Immature natural killer cell (primary cell): ENCODE data around the gene ADCY4. TPM values are rescaled to one million over a fixed set of nuclear protein-coding genes. Genes with fewer than 3 reads are reported as not detected.
"Not testable (repeated sequence)": the region's sequence is repeated elsewhere in the genome, so short reads cannot be mapped to it uniquely, and the experiment has no call there.

Experiments
- DNase-seq, 3 donors: peaks; one replicate each; pipeline ENCODE4 v3.0.0; 2022; ENCODE audit warnings: mixed read lengths in 1 of 3
- H3K27ac Mint-ChIP-seq, 6 donors: one replicate each; pipeline ENCODE4 v1.8.0; 2020; ENCODE audit warnings: mixed read lengths in 6 of 6, mild to moderate bottlenecking in 5 of 6, inconsistent platforms in 4 of 6, moderate library complexity in 3 of 6
- H3K27me3 Mint-ChIP-seq, 3 donors: one replicate each; pipeline ENCODE4 v1.8.0; 2020 to 2021; ENCODE audit warnings: low read depth in 3 of 3, mild to moderate bottlenecking in 3 of 3, mixed read lengths in 3 of 3, moderate library complexity in 3 of 3, inconsistent platforms in 1 of 3
- H3K36me3 Mint-ChIP-seq, 3 donors: one replicate each; pipeline ENCODE4 v1.8.0; 2020; ENCODE audit warnings: mixed read lengths in 3 of 3, inconsistent platforms in 2 of 3, mild to moderate bottlenecking in 2 of 3
- H3K4me1 Mint-ChIP-seq, 2 donors: one replicate each; pipeline ENCODE4 v1.8.0; 2020; ENCODE audit warnings: inconsistent platforms in 2 of 2, mild to moderate bottlenecking in 2 of 2, mixed read lengths in 2 of 2, moderate library complexity in 1 of 2
- H3K4me3 Mint-ChIP-seq, 5 donors: one replicate each; pipeline ENCODE4 v1.8.0; 2020; ENCODE audit warnings: mild to moderate bottlenecking in 5 of 5, mixed read lengths in 5 of 5, inconsistent platforms in 3 of 5, moderate library complexity in 3 of 5
- H3K9me3 Mint-ChIP-seq, 6 donors: one replicate each; pipeline ENCODE4 v1.8.0; 2020; ENCODE audit warnings: mild to moderate bottlenecking in 6 of 6, mixed read lengths in 6 of 6, inconsistent platforms in 4 of 6, moderate library complexity in 3 of 6
- polyA plus RNA-seq, 3 donors: library from polyadenylated mRNA; unstranded; fragments of 300-500 nt; fragmentation: Illumina TruSeq; gene quantifications; one replicate each; pipeline ENCODE4 v1.2.3, GENCODE V29; 2021

The ADCY4 gene
- polyA plus RNA-seq, 3 donors from 2014 or later = 0.31 to 0.52 TPM; not detected in 1

DNA sequence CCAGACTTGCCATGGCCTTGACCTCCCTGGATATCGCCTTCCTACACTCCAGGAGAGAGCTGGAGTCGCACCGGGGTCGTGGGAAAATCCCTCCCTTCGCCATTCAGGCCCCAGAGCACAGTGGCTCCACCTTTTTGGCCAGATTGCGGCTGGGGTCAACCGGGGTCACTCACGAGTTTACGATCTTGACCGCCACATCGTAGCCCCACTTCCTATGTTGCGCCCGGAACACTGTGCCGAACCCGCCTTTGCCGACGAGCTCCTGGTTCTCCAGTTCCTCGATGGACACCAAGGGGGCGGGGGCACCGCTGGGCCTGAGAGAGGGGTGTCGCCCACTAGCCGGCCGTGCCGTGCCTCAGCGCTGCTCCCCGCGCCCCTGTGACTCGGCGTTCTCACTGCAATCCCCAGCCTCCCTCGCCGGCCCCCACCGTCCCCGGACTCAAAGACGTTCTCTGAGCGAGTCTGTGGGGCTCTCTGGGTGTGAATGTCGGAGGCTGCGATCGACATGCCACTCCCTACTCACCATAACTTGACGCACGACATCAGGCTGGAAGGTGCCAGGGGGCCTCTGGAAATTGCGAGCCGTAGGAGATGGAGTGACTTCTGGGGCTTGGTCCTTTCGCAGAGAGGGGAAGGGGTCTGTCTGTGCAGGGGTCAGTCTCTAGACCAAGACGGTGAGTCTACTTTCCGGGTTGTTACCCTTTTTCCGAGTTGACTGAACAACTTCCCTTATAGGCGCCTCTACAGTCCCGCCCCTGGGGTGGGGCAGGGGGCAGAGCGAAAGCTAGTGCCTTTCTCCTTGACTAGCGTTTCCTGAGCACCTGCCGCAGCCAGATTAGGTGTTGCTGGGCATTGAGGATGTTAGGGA, 4.6 kb upstream of the ADCY4 start, which contains the start of gene RIPK3:
Gene RIPK3 (minus strand): TSS at position 708 of the 868 bp plus-strand sequence. CDS start 165 bp downstream, at position 543.
- peak; percentile 52 to 57 (median 54) for DNase-seq

DNA sequence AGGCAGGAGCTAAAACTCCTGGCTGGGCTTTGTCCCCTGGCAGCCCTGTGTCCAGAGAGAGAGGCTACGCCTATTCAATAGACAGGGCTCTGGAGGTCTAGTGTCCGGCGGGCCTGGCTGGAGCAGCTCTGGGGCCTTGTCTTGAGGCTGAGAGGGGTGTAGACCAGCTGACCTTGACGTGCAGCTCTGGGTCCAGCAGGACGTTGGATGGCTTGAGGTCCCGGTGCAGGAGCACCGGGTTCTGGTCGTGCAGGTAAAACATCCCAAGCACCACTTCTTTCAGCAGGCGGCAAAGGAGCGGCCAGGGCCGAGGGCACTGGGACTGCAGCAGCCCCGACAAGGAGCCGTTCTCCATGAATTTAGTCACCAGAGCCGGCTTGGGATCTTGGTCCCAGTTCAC, 4.0 kb upstream of the ADCY4 start:
- Mint-ChIP-seq H3K9me3 (no peaks in the 10 kb centered on the region), H3K27ac (peak overlapping the region in 3 of 6 donors; percentile 13 to 85 (median 50)), H3K4me1 (peaks cover 40 to 46% of the 10 kb centered on the region in 2 donors), H3K4me3 (peak overlapping the region; percentile 96 to 97 (median 96)), H3K36me3 (peaks cover 11 to 28% (median 15%) of the 10 kb centered on the region in 3 donors), H3K27me3 (peaks cover 7 to 26% (median 8%) of the 10 kb centered on the region in 3 donors)
- DNase-seq = no peak

More for the DNA sequence above, 4.6 kb upstream of the ADCY4 start, which contains the start of gene RIPK3:
- no peaks in the 10 kb centered on the region for H3K9me3 Mint-ChIP-seq
- H3K27me3 Mint-ChIP-seq = peaks cover 4 to 21% (median 4%) of the 10 kb centered on the region in 3 donors
- H3K27ac Mint-ChIP-seq = peak within 1 kb of the TSS; percentile 85 to 97 (median 93)
- H3K4me3 Mint-ChIP-seq = peak within 1 kb of the TSS; percentile 96 to 97 (median 96)
- H3K4me1 Mint-ChIP-seq = peaks cover 35 to 39% of the 10 kb centered on the region in 2 donors
- H3K36me3 Mint-ChIP-seq = peaks cover 11 to 28% (median 15%) of the 10 kb centered on the region in 3 donors

DNA sequence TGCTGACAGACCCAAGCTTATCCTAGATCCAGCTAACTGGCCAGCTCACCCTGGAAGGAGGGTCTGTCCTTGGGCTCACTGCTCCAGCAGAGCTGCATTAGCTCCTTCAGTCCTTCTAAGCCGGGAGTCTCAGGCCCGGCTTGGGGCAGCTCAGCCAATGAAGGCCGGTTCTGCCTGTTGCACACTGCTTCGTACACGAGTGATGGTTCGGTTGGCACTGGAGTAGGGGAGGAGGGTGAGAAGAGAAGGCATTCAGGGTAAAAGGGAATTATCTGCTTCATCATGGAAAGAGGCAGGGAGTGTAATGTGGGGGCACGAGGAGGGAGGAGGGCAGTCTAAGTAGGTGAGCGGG, 2.9 kb upstream of the ADCY4 start:
- Mint-ChIP-seq H3K4me3 (peak overlapping the region in 4 of 5 donors; percentile 33 to 97 (median 96)), H3K36me3 (peaks cover 11 to 28% (median 15%) of the 10 kb centered on the region in 3 donors), H3K9me3 (no peaks in the 10 kb centered on the region), H3K27ac (peak overlapping the region in 1 of 6 donors; percentile 25), H3K4me1 (peaks cover 51 to 56% of the 10 kb centered on the region in 2 donors), H3K27me3 (peaks cover 8 to 27% (median 13%) of the 10 kb centered on the region in 3 donors)
- DNase-seq = no peak

DNA sequence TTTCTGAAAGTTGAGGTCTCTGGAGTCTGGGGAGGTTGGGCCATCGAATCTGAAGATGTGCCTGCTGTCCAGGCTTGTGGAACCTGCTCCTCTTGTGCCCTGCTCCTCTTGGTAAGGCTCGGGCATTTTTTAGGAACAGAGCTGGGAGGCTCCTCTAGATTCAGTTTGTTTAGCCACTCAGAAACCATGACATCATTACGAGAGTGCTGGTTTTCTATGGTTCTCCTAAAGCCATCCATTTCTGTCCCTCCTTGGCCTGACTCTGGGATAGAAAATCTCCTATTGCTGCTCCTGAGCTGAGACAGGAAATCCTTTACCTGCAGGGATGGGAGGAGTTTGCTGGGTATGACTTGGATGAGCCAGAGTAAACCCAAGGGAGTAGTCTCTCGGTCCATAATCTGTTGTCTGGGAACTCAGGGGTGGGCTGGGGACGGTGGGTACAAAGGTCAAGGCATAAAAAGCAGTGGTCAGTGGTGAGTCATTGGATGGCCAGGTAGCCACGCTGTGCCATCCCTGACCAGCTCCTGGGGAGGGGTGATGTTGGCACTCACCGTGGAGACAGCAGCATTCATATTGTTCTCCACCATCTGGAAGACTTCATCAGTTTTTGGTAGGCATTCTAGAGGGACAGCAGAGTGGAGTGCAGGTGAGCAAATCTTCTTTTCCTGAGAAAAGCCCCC, 2.4 kb upstream of the ADCY4 start:
- Mint-ChIP-seq H3K27ac (no peak overlapping the region), H3K4me3 (peak overlapping the region in 2 of 5 donors; percentile 33 to 96), H3K4me1 (peaks cover 56 to 61% of the 10 kb centered on the region in 2 donors), H3K27me3 (peaks cover 12 to 26% (median 14%) of the 10 kb centered on the region in 3 donors), H3K9me3 (no peaks in the 10 kb centered on the region), H3K36me3 (peaks cover 11 to 28% (median 15%) of the 10 kb centered on the region in 3 donors)
- no peak for DNase-seq

DNA sequence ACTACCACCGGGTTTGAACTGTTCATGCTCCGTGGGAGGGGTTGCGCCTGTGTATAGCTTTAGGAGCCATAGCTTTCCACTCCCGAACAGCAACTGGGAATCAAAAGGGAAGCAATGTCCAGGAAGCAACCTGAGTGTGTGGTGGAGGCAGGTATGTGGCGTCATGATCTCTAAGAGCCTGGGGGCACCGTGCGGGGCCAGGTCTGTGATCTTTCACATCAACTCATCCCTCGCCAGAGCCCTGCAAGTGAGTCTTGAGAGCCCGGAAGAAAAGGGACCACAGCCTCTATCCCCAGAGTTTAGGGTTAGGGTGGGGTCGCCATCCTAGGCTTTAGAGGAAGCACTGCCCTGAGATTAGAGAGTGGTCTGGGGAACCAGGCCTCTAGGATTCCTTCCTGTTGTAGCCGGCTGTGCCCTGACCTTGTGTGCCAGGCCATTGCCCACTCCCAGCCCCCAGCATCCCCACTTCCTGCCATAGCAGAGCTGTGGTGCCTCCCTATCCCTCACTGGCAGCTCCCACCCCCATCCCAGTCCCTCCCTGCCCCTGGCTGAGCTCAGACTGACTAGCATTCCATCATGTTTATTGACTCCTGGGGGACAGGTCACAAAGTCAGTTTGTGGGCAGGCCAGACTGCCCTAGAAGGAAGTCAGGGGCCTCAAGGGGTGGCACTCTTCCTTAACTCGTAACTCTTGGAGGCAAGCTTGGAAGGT, 745 bp upstream of the ADCY4 start:
- Mint-ChIP-seq H3K36me3 (peaks cover 11 to 28% (median 15%) of the 10 kb centered on the region in 3 donors), H3K27me3 (peaks cover 22 to 34% (median 22%) of the 10 kb centered on the region in 3 donors), H3K9me3 (no peaks in the 10 kb centered on the region), H3K4me1 (peaks cover 73 to 78% of the 10 kb centered on the region in 2 donors), H3K4me3 (peak overlapping the region; percentile 30 to 69 (median 65)), H3K27ac (peak overlapping the region in 2 of 6 donors; percentile 22 to 29)
- no peak for DNase-seq

DNA sequence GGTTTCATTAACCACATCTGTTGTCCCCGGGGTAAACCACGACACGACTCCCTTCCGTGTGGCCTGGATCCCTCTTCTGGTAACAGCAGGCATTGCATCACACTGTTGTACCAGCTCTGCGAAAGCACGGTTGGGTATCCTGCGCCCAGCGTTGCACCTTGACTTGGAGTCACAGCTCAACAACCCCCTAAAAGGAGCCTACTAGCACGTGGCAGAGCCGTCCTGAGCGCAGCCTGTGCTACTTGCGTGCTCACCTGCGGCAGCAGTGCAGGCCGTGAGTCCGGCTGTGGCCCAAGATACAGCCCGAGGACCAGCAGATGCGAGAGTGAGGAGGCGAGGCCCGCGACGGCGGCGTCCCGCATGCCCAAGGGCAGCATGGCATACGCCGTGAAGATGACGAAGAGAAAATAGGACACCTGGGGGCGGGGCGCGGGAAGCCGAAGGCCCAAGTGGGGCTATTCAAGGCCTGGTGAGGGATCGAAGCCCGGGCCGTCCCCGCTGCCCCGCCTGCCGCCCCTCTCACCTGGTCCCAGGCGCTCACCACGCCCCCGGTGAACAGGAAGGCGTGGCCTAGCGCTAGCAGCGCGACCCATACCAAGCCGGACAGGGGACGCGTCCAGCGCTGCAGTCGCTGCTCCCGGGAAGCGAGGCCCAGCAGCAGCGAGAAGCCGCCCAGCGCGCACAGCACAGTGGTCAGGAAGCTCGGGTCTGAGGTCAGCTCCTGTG, 2.4 kb downstream of the ADCY4 start:
- Mint-ChIP-seq H3K36me3 (peaks cover 9 to 15% (median 13%) of the 10 kb centered on the region in 3 donors), H3K4me1 (peaks cover 79 to 83% of the 10 kb centered on the region in 2 donors), H3K27ac (peak overlapping the region; percentile 81 to 92 (median 88)), H3K27me3 (peaks cover 34 to 42% (median 38%) of the 10 kb centered on the region in 3 donors), H3K9me3 (no peaks in the 10 kb centered on the region), H3K4me3 (peak overlapping the region; percentile 61 to 83 (median 73))
- DNase-seq = peak; percentile 82 to 86 (median 85)

DNA sequence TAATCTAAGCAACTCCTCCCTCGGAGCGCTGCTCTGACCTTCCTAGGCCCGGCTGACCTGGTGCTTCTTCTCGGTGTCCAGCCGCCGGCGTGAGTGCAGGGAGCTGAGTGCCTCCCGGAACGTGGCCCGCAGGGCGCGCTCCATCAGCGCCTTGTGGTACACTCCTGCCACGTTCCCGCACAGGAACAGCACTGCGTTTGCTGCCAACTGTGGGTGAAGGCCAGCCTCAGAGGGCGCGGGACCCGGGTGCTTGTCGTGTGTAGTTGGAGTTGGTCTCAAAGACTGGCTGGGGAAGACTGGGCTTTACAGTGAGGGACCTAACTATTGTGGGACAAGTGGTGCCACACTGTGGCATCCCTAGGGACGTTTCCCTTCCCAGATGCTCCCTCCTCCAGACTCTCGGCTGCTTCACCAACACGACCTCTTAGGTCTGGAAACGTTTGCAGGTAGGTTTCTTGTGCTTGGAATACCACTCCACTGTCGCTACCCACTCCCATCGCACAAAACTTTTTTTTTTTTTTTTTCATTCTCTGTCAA, 3.1 kb downstream of the ADCY4 start:
- Mint-ChIP-seq H3K9me3 (no peaks in the 10 kb centered on the region), H3K4me1 (peaks cover 83 to 89% of the 10 kb centered on the region in 2 donors), H3K36me3 (peaks cover 7 to 9% (median 8%) of the 10 kb centered on the region in 3 donors), H3K27me3 (peaks cover 34 to 41% (median 40%) of the 10 kb centered on the region in 3 donors), H3K4me3 (peak overlapping the region; percentile 61 to 83 (median 73)), H3K27ac (peak overlapping the region; percentile 81 to 92 (median 88))
- no peak for DNase-seq

DNA sequence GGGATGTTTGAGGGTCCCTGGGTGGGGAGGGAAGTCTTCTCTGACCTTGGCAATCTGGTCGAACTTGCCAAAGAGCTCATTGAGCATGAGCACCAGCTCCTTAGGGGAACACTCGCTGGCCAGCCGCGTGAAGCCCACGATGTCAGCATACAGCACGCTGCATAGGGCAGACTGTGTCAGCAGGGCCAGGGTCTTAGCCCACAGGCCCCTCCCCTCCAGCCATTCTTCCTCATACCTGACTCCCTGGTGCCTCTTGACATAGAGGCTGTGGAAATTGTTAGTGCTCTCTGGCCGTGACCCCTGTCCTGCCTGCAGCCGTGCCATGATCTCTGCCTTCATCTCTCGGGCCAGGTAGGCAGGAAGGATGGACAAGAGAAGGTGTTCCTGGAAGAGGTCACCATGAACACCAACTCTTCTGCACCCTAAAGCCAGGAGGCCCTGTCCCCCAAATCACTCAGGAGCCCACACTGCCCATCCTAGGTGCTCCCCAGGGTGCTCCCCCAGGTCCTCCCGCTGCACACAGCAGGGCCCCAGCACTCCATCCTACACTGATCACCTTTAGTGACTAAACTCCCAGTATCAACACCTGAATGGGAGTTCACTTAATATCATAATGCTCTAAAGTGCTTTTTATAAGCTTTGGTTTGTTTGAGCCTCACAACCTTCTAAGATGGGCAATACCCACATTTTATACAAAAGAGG, 3.7 kb downstream of the ADCY4 start:
- peak overlapping the region in 1 of 5 donors; percentile 76 for H3K4me3 Mint-ChIP-seq
- peak overlapping the region; percentile 88 to 97 (median 90) for H3K27ac Mint-ChIP-seq
- H3K36me3 Mint-ChIP-seq = peaks cover 2 to 3% (median 2%) of the 10 kb centered on the region in 3 donors
- H3K9me3 Mint-ChIP-seq = no peaks in the 10 kb centered on the region
- peaks cover 32 to 41% (median 38%) of the 10 kb centered on the region in 3 donors for H3K27me3 Mint-ChIP-seq
- no peak for DNase-seq
- H3K4me1 Mint-ChIP-seq = peaks cover 83 to 89% of the 10 kb centered on the region in 2 donors

DNA sequence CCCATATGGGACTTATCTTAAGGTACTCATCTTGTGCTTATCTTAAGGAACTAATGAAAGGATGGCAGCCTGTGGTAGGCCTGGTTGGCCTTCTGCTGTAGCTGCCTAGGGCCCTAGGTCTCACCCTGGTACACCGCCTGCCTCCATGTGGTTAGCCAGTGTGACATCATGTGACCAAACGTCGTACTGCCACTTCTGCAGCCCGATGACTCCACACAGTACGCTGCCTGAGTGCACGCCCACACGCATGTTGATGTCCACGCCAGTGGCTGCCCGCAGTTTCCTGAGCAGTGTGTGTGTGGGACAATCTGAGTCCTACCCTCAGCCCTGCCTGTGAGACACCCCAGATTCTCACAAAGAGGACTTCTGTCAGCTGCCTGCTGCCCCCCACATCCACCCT, 5.1 kb downstream of the ADCY4 start:
- Mint-ChIP-seq H3K4me1 (peaks cover 75 to 85% of the 10 kb centered on the region in 2 donors), H3K27ac (peak overlapping the region; percentile 84 to 97 (median 90)), H3K9me3 (no peaks in the 10 kb centered on the region), H3K4me3 (peak overlapping the region; percentile 60 to 83 (median 76)), H3K36me3 (no peaks in the 10 kb centered on the region), H3K27me3 (peaks cover 28 to 39% (median 30%) of the 10 kb centered on the region in 3 donors)
- DNase-seq = peak; percentile 96 to 97 (median 96)

DNA sequence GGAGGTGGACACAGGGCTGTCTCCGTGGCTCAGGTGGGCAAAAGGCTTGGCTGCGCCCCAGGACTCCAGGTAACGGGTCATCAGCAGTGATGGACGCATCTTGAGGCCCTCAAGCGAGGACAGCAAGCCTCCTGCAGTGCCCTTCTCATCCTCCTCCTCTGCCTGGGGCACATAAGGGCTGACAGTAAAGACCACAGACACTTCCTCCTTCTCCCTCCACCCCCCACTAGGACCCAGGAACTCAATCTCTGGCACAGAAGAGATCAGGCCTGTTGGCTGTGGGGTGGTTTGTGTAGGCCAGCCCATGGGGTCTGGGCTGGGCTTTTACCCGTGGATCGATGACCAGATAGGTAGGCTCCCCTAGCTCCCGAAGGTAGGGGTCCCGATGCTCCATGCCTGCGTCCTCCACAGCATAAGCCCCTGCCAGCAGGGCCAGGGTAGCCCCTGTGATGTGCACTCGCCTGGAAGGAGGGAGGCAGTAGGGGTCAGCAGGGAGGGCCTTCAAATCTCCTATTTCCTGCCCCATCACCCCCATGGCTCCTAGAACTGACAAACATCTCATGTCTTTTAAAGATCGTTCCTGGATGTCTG, 5.7 kb downstream of the ADCY4 start:
- no peak for DNase-seq
- Mint-ChIP-seq H3K4me1 (peaks cover 72 to 81% of the 10 kb centered on the region in 2 donors), H3K27ac (peak overlapping the region; percentile 84 to 97 (median 90)), H3K4me3 (peak overlapping the region; percentile 60 to 83 (median 76)), H3K27me3 (peaks cover 27 to 39% (median 32%) of the 10 kb centered on the region in 3 donors), H3K36me3 (no peaks in the 10 kb centered on the region), H3K9me3 (no peaks in the 10 kb centered on the region)

DNA sequence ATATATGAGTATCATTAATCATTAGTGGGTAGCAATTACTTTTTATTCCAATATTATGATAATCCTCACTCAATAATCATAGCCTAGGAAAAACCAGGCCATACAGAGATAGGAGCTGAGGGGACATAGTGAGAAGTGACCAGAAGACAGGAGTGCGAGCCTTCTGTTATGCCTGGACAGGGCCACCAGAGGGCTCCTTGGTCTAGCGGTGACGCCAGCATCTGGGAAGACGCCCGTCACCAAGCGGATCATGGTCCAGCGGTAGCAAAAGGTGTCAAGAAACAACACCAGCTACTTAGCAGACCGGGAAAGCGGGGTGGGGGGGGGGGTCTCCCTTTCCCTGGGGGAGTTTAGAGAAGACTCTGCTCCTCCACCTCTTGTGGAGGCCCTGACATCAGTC, 7.0 kb downstream of the ADCY4 start:
- H3K9me3 Mint-ChIP-seq, H3K36me3 Mint-ChIP-seq: not testable (repeated sequence)
- Mint-ChIP-seq H3K4me3 (peak overlapping the region in 4 of 5 donors; percentile 38 to 65 (median 42)), H3K4me1 (peaks cover 60 to 68% of the 10 kb centered on the region in 2 donors), H3K27me3 (peaks cover 22 to 38% (median 25%) of the 10 kb centered on the region in 3 donors), H3K27ac (peak overlapping the region; percentile 60 to 94 (median 90))
- DNase-seq = peak; percentile 38 to 49 (median 48)
